DND-41 (cell line): ENCODE results near the gene MSI2.

Source experiments
- EZH2 ChIP-seq: IDR thresholded peaks from 3 replicates; pipeline ENCODE4 v1.6.1; 2012; ENCODE audit warnings: borderline replicate concordance, low read depth, mild to moderate bottlenecking, moderate library complexity, low read length, inconsistent platforms; ENCODE audit not compliant: severe bottlenecking
- TF ChIP-seq, protein P1 (sequence below): IDR thresholded peaks from 2 replicates; pipeline ENCODE4 v1.5.1; 2012; ENCODE audit warnings: borderline replicate concordance, low read length, moderate library complexity, mild to moderate bottlenecking; ENCODE audit not compliant: poor library complexity, severe bottlenecking; ENCODE audit errors: extremely low read depth

DNA sequence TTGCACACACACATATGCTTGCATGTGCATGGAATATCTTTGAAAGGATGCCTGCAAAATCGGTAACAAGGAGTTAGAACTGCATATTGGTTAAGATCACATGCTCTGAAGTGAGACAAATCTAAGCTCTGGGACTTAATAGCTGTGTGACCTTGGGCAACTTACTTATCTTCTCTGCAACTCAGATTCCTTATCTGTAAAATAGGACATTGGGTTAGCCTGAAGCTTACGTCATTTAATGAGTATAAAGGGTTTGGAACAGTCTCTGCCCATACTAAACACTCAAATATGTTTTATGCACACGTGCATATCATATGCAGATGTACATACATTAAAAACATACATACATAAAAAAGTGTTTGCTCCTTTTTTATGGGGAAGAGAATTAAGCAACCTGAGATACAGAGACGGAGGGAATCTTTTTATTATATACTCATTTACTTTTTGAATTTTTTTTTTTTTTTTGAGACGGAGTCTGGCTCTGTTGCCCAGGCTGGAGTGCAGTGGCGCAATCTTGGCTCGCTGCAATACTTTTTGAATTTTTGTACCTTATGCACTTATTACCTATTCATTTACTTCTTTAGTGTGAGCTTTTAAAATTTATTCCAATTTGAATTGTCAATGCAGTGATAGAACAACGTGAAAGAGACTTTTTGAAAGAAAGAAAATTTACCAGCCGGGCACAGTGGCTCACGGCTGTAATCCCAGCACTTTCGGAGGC, 282.6 kb downstream of the MSI2 start:
- TF ChIP-seq, protein P1, sequence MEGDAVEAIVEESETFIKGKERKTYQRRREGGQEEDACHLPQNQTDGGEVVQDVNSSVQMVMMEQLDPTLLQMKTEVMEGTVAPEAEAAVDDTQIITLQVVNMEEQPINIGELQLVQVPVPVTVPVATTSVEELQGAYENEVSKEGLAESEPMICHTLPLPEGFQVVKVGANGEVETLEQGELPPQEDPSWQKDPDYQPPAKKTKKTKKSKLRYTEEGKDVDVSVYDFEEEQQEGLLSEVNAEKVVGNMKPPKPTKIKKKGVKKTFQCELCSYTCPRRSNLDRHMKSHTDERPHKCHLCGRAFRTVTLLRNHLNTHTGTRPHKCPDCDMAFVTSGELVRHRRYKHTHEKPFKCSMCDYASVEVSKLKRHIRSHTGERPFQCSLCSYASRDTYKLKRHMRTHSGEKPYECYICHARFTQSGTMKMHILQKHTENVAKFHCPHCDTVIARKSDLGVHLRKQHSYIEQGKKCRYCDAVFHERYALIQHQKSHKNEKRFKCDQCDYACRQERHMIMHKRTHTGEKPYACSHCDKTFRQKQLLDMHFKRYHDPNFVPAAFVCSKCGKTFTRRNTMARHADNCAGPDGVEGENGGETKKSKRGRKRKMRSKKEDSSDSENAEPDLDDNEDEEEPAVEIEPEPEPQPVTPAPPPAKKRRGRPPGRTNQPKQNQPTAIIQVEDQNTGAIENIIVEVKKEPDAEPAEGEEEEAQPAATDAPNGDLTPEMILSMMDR = no peak
- no peak for TF ChIP-seq EZH2
